ENCODE results near the gene ASCL2. TPM values are rescaled to one million over a fixed set of nuclear protein-coding genes. Genes with fewer than 3 reads are reported as not detected.

ASCL2 gene
- total RNA-seq, 4 donors from 2014 or later, result 0.27 TPM; not detected in 3

GRCh38 chr11:2311353-2312133, 41.2 kb upstream of the ASCL2 start:
- Histone ChIP-seq H3K27me3 (no peaks in the 10 kb centered on the region), H3K27ac (peak overlapping the region in 3 of 4 donors; percentile 55 to 86 (median 56))

GRCh38 chr11:2310786-2311352, 40.5 kb upstream of the ASCL2 start:
- Histone ChIP-seq H3K4me1 (peaks cover 0 to 71% (median 28%) of the 10 kb centered on the region in 3 donors), H3K27me3 (no peaks in the 10 kb centered on the region), H3K27ac (peak overlapping the region in 1 of 4 donors; percentile 86), H3K36me3 (no peaks in the 10 kb centered on the region), H3K4me3 (no peak overlapping the region), H3K9me3 (no peaks in the 10 kb centered on the region)
- no CpG with 5 or more reads among the region's 16 CpGs for WGBS, 2 donors (ENCODE audit: low coverage in 1 of 2)
- TF ChIP-seq POLR2AphosphoS5 (IDR thresholded peaks at IDR 0.05) (no peak), POLR2A (IDR thresholded peaks at IDR 0.05) (no peak), EP300 (IDR thresholded peaks at IDR 0.05) (no peak), CTCF (IDR thresholded peaks at IDR 0.05) (no peak)
- no peak for ATAC-seq

More at GRCh38 chr11:2311353-2312133, 41.2 kb upstream of the ASCL2 start:
- Histone ChIP-seq H3K4me1 (peaks cover 0 to 70% (median 22%) of the 10 kb centered on the region in 3 donors), H3K9me3 (no peaks in the 10 kb centered on the region), H3K4me3 (no peak overlapping the region), H3K36me3 (no peaks in the 10 kb centered on the region)
- no peak for ATAC-seq
- WGBS, 2 donors (ENCODE audit: low coverage in 1 of 2), result 100% methylated on average over 3 of the region's 21 CpGs; no CpG with 5 or more reads in 1 of the 2 donors
- TF ChIP-seq POLR2A (IDR thresholded peaks at IDR 0.05) (no peak), POLR2AphosphoS5 (IDR thresholded peaks at IDR 0.05) (no peak), EP300 (IDR thresholded peaks at IDR 0.05) (no peak), CTCF (IDR thresholded peaks at IDR 0.05) (no peak)

GRCh38 chr11:2310073-2310785, 39.8 kb upstream of the ASCL2 start:
- no peaks in the 10 kb centered on the region for H3K9me3 ChIP-seq
- 77 to 100% methylated on average over 1 to 2 of the region's 16 CpGs for WGBS, 2 donors (ENCODE audit: low coverage in 1 of 2)
- peak overlapping the region in 1 of 4 donors; percentile 86 for H3K27ac ChIP-seq
- ATAC-seq, result no peak
- H3K36me3 ChIP-seq, result no peaks in the 10 kb centered on the region
- no peak overlapping the region for H3K4me3 ChIP-seq
- peaks cover 3 to 71% (median 33%) of the 10 kb centered on the region in 3 donors for H3K4me1 ChIP-seq
- no peak for TF ChIP-seq CTCF (IDR thresholded peaks at IDR 0.05)
- TF ChIP-seq EP300 (IDR thresholded peaks at IDR 0.05), result no peak
- no peak for TF ChIP-seq POLR2A (IDR thresholded peaks at IDR 0.05)
- TF ChIP-seq POLR2AphosphoS5 (IDR thresholded peaks at IDR 0.05), result no peak
- no peaks in the 10 kb centered on the region for H3K27me3 ChIP-seq

- Histone ChIP-seq H3K27ac (peak overlapping the region in 1 of 4 donors; percentile 28), H3K4me1 (peaks cover 3 to 71% (median 32%) of the 10 kb centered on the region in 3 donors), H3K9me3 (no peaks in the 10 kb centered on the region), H3K36me3 (no peaks in the 10 kb centered on the region), H3K27me3 (no peaks in the 10 kb centered on the region), H3K4me3 (no peak overlapping the region)
- no peak for ATAC-seq
- TF ChIP-seq POLR2AphosphoS5 (IDR thresholded peaks at IDR 0.05) (no peak), CTCF (IDR thresholded peaks at IDR 0.05) (no peak), POLR2A (IDR thresholded peaks at IDR 0.05) (no peak), EP300 (IDR thresholded peaks at IDR 0.05) (no peak)
- WGBS, 2 donors (ENCODE audit: low coverage in 1 of 2), result 80% methylated on average over 2 of the region's 19 CpGs; no CpG with 5 or more reads in 1 of the 2 donors
These were observed 39.1 kb upstream of the ASCL2 start for GRCh38 chr11:2309251-2310072.
